Activated CD8-positive, alpha-beta memory T cell treated with anti-CD3 and anti-CD28 coated beads for 1 hour (primary cell): Measurements from ENCODE around the gene ROR1.
"Not testable (repeated sequence)": the region's sequence is repeated elsewhere in the genome, so short reads cannot be mapped to it uniquely, and the experiment has no call there.

Experiments
- DNase-seq, 2 donors: peaks; one replicate each; pipeline ENCODE4 v3.0.0-alpha.2; 2020; ENCODE audit warnings: low read depth in 1 of 2; ENCODE audit errors: extremely low read depth in 1 of 2

ROR1 gene

GRCh38 chr1:63790989-63791388, 17.2 kb downstream of the ROR1 start:
- no peak for DNase-seq

- no peak for DNase-seq
Observed at GRCh38 chr1:63792152-63792551, 18.3 kb downstream of the ROR1 start.

DNA sequence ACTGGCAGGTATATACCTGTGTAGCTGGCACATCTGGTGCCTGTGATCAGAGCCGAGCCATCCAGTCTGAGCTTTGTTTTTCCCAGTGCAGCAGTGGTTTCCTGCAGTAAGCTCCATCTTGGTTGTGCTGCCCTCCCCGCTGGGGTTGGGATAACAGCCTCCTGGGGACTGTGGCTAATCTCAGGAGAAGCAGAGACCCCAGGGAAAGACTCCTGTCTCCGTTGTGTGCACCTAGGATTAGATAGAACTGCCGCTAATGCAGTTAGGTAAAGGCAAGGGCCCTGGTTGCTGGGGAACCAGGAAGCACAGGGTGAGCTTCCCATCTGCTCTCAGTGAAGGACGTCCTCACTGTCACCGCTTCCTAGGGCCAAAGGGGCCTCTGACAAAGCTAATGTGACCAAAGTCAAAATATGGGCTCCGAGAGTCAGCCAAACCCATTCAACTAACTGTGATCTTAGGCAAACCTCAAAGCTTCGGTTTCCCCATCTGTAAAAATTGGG, 20.0 kb downstream of the ROR1 start:
- no peak for DNase-seq

GRCh38 chr1:63794354-63794753, 20.5 kb downstream of the ROR1 start:
- DNase-seq = no peak

GRCh38 chr1:63794939-63795378, 21.1 kb downstream of the ROR1 start:
- no peak for DNase-seq

DNA sequence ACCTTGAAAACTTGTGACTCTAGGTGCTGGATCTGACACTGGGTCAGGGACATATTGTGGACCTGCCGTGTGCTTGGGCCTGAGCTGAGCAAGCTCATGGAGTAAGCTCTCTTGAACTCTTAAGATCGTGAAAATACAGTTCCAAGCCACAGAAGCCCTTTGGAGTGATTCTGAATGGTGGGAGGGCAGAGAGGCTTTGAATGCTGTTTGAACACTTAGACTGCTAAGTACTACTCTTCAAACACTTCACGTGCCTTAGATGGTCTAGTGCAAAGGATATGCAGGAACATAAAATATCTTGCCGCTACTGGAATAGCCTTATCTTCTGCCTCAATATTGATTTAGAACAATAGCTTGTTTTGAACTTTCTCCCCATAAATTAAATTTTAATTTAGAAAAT, 21.6 kb downstream of the ROR1 start:
- DNase-seq = no peak

DNA sequence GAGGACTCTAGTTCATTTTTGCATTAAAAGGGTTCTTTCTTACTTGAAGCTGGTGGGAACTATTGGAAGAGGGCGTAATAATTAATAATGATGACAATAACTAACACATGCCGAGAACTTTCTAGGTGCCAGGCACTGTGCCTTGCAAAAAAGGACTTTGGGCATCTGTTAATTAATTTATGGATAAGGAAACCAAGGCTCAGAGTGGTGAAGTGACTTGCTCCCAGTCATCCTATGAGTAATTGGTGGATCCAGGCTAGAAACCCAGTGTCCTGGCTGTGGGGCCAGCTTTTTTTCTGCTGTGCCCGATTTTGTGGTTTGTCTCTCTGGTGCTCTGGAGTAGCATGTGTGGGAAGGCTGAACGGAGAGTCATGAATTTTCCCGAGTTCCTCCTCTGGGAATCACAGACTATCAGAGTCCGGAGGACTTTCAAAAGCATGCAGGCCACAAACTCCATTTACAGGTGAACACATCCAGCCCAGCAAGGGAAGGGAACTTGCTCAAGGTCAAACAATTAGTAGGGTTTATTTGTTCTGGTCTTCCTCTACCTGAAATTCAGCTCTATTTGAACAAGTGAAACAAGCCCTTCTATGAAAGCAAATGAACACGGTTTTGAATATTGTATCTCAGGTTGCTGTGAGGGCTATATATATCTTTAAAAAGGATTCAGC, 23.4 kb downstream of the ROR1 start:
- no peak for DNase-seq

DNA sequence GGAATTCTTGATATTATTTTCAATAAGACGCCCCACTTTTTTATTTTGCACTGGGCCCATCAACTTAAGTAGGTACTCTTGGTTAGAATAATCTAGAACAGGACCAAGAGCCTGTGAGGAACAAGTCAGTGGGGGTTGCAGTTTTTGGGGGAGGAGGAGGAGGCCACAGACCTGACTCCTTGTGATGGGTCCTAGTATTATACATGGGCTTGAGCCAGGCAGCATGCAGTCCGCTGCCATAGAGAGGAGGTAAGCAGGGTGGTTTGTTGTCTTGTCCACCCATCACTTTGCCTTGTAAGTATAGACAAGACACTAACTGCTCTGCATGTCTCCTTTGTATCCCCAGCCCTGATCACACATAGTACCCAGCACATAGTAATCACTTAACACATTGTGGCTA, 24.5 kb downstream of the ROR1 start:
- no peak for DNase-seq

- no peak for DNase-seq
Observed at GRCh38 chr1:63799307-63799706, 25.5 kb downstream of the ROR1 start.

DNA sequence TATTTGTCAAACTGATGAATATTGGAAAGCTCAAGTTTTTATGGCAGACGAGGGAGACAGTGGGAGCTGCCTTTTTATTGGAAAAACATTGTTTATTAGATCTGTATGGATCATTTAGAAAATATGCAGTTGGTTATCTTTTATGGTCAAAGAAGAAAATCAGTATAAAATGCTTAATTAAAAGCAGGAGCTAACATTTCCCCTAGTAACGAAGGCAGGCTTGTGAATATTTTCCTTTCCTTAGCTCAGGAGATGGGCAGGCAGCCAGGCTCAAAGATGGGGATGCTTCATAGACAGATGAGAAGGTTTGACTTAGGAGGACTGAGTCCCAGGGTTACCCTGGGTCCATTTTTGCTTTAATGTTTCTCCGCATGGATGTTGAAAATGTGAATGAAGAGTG, 26.0 kb downstream of the ROR1 start:
- DNase-seq = no peak

- no peak for DNase-seq
Observed at GRCh38 chr1:63802109-63802508, 28.3 kb downstream of the ROR1 start.

DNA sequence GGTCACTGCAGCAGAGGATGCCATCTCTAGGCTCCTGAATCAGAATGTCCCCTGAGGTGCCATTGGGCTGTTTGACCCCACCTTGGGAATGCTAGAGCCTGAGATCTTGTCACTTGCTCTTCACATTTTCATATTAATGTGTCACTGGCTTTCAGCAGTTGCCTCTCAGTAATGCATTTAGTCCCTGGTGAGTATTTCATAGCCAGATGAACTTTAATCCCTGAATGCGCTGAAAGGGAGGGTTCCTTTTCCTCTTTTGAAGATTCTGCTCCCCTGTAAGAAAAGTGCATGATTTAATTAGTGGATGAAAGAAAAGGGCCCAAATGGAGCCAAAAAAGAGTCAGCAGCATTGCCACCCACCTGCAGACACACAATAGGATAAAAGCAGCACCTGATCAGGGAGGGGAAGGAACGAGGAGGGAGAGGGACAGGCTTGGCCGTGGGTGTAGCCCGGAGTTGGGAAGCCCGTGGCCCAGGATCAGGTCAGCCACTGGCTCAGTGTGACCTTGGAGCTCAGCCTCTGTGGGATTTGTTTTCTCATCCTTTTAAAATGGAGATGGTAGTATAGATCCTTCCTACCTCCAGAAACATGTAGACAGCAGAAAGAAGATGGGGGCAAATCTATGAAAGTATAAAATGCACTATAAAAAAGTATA, 31.1 kb downstream of the ROR1 start:
- no peak for DNase-seq

GRCh38 chr1:63807046-63807445, 33.2 kb downstream of the ROR1 start:
- no peak for DNase-seq

DNA sequence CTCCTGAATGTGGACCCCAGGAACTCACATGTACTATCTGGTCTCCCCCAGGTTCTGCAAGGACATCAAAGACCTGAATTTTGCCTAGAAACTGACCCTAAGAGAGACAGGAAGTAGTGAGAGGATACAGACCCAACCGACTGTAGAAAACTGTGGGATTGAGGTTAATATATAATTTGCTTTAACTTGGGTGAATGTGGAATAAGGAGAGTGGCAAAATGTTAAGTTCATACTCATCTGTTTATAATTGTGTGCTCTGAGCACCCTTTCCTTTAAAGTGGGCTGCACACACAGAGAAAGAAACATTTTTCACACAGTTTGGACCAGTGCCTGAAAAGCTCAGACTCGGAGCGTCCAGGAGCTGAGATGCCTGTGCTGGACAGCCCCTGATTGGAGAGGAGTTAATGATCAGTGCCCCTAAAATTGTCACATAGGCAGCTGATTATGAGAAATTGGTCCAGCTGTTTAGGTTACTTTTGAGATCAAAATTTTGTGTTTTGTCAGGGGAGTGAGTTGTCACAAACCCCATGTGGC, 37.2 kb downstream of the ROR1 start:
- no peak for DNase-seq

GRCh38 chr1:63812071-63812700, 38.4 kb downstream of the ROR1 start:
- DNase-seq = no peak

DNA sequence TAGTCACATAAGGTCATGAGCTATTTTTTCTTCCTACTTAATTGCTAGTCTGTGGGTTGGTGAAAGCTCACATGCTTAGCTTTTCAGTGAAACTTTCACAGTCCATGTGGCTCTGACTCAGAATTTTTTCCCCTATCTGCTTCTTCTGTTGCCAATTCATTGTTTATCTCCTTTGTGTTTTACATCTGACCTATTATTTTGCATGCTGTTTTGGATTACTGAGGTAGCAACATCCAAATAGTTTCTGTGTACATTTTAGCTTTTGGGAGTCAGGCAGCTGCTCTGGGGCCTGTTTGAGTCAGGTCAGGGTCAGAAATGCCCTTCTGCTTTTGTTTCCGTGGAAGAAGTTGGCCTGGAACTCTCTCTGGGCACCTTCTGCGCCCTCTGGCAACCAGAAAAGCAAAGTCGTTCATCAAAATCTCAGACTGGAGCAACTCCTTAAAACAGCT, 40.0 kb downstream of the ROR1 start:
- no peak for DNase-seq

GRCh38 chr1:63816217-63816815, 42.5 kb downstream of the ROR1 start:
- DNase-seq = not testable (repeated sequence)

GRCh38 chr1:63817152-63817667, 43.4 kb downstream of the ROR1 start:
- DNase-seq = no peak

GRCh38 chr1:63817700-63818099, 43.9 kb downstream of the ROR1 start:
- DNase-seq = no peak

DNA sequence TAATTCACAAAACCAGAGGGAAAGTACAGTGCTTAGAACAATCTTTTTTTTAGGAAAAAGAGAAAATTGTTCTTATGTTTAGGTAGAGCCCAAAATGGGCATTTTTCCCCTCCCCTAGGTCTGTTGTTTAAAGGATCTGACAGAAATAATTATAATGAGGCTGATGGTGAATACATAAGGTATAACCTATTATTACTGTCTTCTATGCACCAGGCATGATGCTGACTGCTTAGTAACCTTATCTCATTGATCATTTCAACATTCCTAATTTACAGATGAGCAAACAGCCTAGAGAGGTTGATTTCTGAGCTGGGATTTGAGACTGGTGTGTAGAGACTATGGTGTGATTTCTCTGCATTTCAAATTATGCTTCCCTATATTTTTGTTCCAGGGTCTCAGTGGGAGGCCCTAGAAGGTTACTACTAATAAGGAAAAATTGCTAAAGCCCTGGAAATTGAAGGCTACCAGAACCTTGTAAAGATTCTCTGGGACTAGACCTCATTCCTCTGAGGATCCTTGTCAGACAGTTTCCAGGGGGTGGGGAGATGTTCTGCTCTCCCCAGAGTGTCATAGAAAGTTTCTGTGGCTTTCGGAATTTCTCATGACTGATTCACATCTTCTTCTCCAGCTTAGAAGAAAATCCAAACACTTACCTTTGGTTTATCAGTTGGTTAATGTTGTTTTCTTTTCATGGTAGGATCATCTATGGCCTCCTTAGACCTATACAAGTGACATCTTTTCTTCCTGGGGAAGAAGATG, 44.9 kb downstream of the ROR1 start:
- no peak for DNase-seq
